Kidney capillary endothelial cell (primary cell): ENCODE measurements around the gene HNRNPUL2.

Experiments
- DNase-seq: peaks from one replicate; pipeline ENCODE4 v3.0.0-alpha.2; 2018; ENCODE audit warnings: low spot score

HNRNPUL2 gene

DNA sequence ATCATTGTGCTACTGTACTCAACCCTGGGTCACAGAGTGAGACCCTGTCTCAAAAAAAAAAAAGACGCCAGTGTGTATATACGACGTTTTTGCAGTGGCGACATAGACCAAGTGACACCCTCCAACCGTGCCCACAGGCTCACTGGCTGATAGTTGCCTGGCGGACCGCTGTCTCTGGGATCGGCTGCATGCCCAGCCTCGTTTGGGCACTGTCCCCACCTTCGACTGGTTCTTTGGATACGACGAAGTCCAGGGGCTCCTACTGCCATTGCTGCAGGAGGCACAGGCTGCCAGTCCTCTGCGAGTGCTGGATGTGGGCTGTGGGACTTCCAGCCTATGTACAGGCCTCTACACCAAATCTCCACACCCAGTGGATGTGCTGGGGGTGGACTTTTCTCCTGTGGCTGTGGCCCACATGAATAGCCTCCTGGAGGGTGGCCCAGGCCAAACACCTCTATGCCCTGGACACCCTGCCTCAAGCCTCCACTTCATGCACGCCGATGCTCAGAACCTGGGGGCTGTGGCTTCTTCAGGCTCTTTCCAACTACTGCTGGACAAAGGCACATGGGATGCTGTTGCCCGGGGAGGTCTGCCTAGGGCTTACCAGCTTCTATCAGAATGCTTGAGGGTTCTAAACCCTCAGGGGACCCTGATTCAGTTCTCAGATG is 60.9 kb downstream of the HNRNPUL2 start:
- DNase-seq: no peak

DNA sequence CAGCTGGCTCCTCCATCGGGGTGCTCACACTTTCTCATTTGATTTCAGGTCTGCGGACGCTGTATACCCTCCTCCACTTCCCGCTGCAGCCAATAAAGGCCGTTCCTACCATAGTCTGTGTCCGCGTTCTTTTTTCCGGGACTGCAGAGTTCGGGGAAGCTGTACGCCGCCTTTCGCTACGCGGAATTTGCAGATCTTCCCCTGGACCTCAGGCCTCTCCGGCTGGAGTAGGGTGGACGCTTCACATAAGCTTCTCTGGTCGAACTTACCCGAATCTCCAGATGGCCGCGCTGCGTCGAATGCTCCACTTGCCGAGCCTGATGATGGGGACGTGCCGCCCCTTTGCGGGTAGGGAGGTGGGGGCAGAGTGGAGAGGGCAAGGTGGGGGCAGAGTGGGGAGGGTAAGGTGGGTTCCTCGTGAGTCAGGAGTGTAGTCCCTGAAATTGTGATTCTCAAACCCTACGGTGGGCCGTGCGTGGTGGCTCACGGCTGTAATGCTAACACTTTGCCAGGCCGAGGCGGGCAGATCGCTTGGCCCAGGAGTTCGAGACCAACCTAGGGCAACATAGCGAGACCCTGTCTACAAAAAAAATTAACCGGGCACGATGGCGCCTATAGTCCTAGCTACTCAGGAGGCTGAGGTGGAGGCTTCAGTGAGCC is 61.5 kb downstream of the HNRNPUL2 start:
- DNase-seq: no peak

DNA sequence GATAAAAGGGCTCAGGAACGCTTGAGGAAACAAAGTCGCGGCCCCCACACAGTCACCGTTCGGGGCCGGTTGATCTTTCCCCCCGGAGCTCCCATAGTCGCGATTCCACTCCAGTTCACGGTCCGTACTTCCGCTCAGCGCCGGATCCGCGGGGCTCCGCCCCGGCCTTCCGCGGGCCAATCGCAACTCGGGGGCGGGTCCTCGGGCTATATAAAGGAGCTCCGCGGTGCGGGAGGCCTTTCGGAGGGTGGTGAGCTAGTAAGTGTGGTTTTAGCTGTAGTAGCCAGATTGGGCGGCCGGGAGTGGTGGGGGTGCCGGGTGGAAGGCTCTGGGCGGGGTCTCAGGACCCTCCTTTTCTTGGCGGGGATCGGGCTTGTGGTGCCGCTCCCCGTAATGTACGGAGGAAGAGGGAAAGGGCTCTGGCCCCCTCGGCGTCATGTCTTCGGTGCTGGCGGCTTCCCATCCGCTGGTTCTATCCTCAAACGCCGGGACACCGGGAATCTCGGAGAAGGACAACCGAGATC is 62.1 kb downstream of the HNRNPUL2 start, which contains the start of the genes C11orf98 and CSKMT:
Gene C11orf98 (minus strand): TSS at position 136 of the 524 bp plus-strand sequence. CDS start 41 bp downstream, at position 95.
Gene CSKMT (plus strand): TSS at position 238 of the 524 bp plus-strand sequence. CDS start 568 bp downstream, outside the sequence.
- peak; percentile 90 for DNase-seq

DNA sequence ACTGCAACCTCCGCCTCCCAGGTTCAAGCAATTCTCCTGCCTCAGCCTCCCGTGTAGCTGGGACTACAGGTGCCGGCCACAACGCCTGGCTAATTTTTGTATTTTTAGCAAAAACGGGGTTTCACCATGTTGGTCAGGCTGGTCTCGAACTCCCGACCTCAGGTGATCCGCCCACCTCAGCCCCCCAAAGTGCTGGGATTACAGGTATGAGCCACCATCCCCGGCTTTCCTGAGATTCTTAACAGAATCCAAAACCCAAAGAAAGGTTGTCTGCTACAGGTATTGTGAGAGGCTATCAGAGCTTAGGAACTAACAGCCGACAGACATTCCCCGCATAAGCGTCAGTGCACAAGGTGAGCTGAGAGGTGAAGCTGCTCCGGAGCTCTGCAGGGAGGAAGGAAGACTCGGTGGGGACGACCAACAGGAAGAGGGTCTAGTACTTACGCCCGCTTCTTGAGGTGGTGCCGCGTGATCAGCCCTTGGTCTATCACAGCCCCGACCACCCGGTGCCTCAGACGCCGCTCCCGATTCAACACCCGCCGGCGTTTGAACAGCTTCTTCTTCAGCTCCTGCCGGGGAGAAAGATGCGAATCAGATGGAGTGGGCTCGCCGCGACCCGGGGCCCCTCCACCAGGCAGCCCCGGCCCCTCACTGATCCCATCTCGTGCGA is 62.7 kb downstream of the HNRNPUL2 start:
- DNase-seq: no peak
